Epithelial cell of prostate (primary cell): ENCODE measurements around the gene TMEM248.
A peak's percentile ranks its signal among the peaks of the same experiment; 100 is the strongest.
"Not testable (repeated sequence)": the region's sequence is repeated elsewhere in the genome, so short reads cannot be mapped to it uniquely, and the experiment has no call there.

Experiments
- DNase-seq: peaks from one replicate; pipeline ENCODE4 v3.0.0-alpha.2; 2011; ENCODE audit warnings: low read depth, low spot score
- H3K27ac ChIP-seq: fragments of 450-650 bp; 2 replicates; pipeline ENCODE4 v1.5.1; 2017; ENCODE audit warnings: mild to moderate bottlenecking

The TMEM248 gene

GRCh38 chr7:66946545-66946944 is 25.5 kb downstream of the TMEM248 start:
- H3K27ac ChIP-seq: no peak overlapping the region
- DNase-seq: no peak

GRCh38 chr7:66948480-66949109 is 27.6 kb downstream of the TMEM248 start:
- H3K27ac ChIP-seq: no peak overlapping the region
- no peak for DNase-seq

- DNase-seq: no peak
- H3K27ac ChIP-seq: no peak overlapping the region
Measured at GRCh38 chr7:66950311-66950710, 29.3 kb downstream of the TMEM248 start.

GRCh38 chr7:66950763-66951162 is 29.7 kb downstream of the TMEM248 start:
- no peak for DNase-seq
- peak overlapping the region; percentile 79 for H3K27ac ChIP-seq

GRCh38 chr7:66952343-66953043 is 31.5 kb downstream of the TMEM248 start:
- DNase-seq: peak; percentile 20
- H3K27ac ChIP-seq: peak overlapping the region; percentile 79

- peak overlapping the region; percentile 79 for H3K27ac ChIP-seq
Measured at GRCh38 chr7:66953044-66953427, 32.0 kb downstream of the TMEM248 start.

GRCh38 chr7:66957595-66958290 is 36.7 kb downstream of the TMEM248 start:
- H3K27ac ChIP-seq: no peak overlapping the region
- DNase-seq: no peak

More at GRCh38 chr7:66953044-66953427, 32.0 kb downstream of the TMEM248 start:
- DNase-seq: no peak

- no peak for DNase-seq
- no peak overlapping the region for H3K27ac ChIP-seq
Measured at GRCh38 chr7:66958538-66959350, 37.7 kb downstream of the TMEM248 start.

- no peak for DNase-seq
Measured at GRCh38 chr7:66960192-66960591, 39.2 kb downstream of the TMEM248 start.

GRCh38 chr7:66961096-66961495 is 40.1 kb downstream of the TMEM248 start:
- no peak overlapping the region for H3K27ac ChIP-seq
- no peak for DNase-seq

More at GRCh38 chr7:66960192-66960591, 39.2 kb downstream of the TMEM248 start:
- no peak overlapping the region for H3K27ac ChIP-seq

- DNase-seq: no peak
- no peak overlapping the region for H3K27ac ChIP-seq
Measured at GRCh38 chr7:66964411-66964810, 43.4 kb downstream of the TMEM248 start.

GRCh38 chr7:66967029-66967428 is 46.0 kb downstream of the TMEM248 start:
- H3K27ac ChIP-seq: no peak overlapping the region

GRCh38 chr7:66969001-66969400 is 48.0 kb downstream of the TMEM248 start:
- H3K27ac ChIP-seq, DNase-seq: not testable (repeated sequence)

More at GRCh38 chr7:66967029-66967428, 46.0 kb downstream of the TMEM248 start:
- DNase-seq: no peak

GRCh38 chr7:66970310-66970709 is 49.3 kb downstream of the TMEM248 start:
- DNase-seq: no peak
- no peak overlapping the region for H3K27ac ChIP-seq

- DNase-seq: no peak
- H3K27ac ChIP-seq: no peak overlapping the region
Measured at GRCh38 chr7:66974986-66975590, 54.1 kb downstream of the TMEM248 start.

- not testable (repeated sequence) for DNase-seq
Measured at GRCh38 chr7:66978312-66978711, 57.3 kb downstream of the TMEM248 start.

GRCh38 chr7:66979013-66979412 is 58.0 kb downstream of the TMEM248 start:
- DNase-seq, H3K27ac ChIP-seq: not testable (repeated sequence)

More at GRCh38 chr7:66978312-66978711, 57.3 kb downstream of the TMEM248 start:
- not testable (repeated sequence) for H3K27ac ChIP-seq

GRCh38 chr7:66980336-66980735 is 59.3 kb downstream of the TMEM248 start:
- not testable (repeated sequence) for DNase-seq, H3K27ac ChIP-seq

GRCh38 chr7:66989552-66989951 is 68.5 kb downstream of the TMEM248 start:
- H3K27ac ChIP-seq, DNase-seq: not testable (repeated sequence)

GRCh38 chr7:66994051-66994450 is 73.0 kb downstream of the TMEM248 start:
- H3K27ac ChIP-seq: peak overlapping the region; percentile 96
- DNase-seq: not testable (repeated sequence)
